Measurements from ENCODE around the gene DYNLT5.

DNA sequence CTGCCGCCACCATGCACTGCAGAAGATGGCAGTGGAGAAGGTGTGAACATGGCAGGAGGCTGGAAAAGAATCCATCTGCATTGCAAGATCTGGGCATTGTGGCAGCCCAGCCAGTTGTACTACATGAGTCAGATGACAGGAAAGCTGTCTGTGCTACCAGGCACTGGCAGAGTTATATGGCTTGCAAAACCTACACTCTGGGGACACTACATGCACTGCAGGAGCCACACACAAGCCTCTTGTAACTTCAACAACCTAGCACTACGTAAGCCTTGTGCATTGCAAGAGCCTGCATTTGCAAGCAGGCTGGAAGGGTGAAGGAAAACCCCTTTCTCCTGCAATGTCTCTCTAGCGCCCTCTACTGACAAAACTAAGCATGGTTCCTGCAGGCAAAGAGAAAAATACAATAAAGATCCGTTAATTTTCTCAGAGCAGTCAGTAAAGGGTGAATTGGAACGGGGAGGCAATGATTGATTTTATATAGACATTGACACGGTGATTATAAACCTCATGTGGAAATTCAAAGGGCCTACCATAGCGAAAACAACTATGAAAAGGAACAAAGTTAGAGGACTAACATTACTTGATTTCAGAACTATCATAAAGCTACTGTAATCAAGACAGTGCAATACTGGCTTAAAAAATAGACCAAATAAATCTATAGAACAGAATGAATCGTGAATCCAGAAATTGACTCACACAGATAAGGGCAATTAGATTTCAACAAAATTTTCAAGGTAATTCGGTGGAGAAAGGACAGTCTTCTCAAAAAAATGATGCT lies 26.2 kb upstream of the DYNLT5 start:
- TF ChIP-seq, protein P1, sequence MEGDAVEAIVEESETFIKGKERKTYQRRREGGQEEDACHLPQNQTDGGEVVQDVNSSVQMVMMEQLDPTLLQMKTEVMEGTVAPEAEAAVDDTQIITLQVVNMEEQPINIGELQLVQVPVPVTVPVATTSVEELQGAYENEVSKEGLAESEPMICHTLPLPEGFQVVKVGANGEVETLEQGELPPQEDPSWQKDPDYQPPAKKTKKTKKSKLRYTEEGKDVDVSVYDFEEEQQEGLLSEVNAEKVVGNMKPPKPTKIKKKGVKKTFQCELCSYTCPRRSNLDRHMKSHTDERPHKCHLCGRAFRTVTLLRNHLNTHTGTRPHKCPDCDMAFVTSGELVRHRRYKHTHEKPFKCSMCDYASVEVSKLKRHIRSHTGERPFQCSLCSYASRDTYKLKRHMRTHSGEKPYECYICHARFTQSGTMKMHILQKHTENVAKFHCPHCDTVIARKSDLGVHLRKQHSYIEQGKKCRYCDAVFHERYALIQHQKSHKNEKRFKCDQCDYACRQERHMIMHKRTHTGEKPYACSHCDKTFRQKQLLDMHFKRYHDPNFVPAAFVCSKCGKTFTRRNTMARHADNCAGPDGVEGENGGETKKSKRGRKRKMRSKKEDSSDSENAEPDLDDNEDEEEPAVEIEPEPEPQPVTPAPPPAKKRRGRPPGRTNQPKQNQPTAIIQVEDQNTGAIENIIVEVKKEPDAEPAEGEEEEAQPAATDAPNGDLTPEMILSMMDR (IDR thresholded peaks at IDR 0.05): peak; percentile 93
- TF ChIP-seq EZH2 (IDR thresholded peaks at IDR 0.05; ENCODE audit: borderline replicate concordance, insufficient read depth, low read depth, low read length, poor library complexity, severe bottlenecking): no peak

Data from B cell (primary cell).